NCI-H345 (cell line): ENCODE results near the gene RWDD2A.

Source experiments
- DNase-seq: peaks from one replicate; lab custom pipeline; 2025; lab: John Stamatoyannopoulos, UW

Gene RWDD2A

GRCh38 chr6:83199173-83199862 is 6.2 kb downstream of the RWDD2A start:
- DNase-seq = no peak

- no peak for DNase-seq
Observed at GRCh38 chr6:83199863-83200225, 6.7 kb downstream of the RWDD2A start.

GRCh38 chr6:83202031-83202430 is 8.9 kb downstream of the RWDD2A start:
- no peak for DNase-seq

GRCh38 chr6:83215131-83216047 is 22.2 kb downstream of the RWDD2A start:
- peak; percentile 79 for DNase-seq

- DNase-seq = no peak
Observed at GRCh38 chr6:83216806-83217205, 23.6 kb downstream of the RWDD2A start.

- no peak for DNase-seq
Observed at GRCh38 chr6:83218646-83219045, 25.5 kb downstream of the RWDD2A start.

- DNase-seq = no peak
Observed at GRCh38 chr6:83220121-83220520, 27.0 kb downstream of the RWDD2A start.

GRCh38 chr6:83221276-83221675 is 28.1 kb downstream of the RWDD2A start:
- no peak for DNase-seq

- DNase-seq = peak; percentile 37
Observed at GRCh38 chr6:83221889-83222479, 28.8 kb downstream of the RWDD2A start.

GRCh38 chr6:83226517-83226916 is 33.4 kb downstream of the RWDD2A start:
- DNase-seq = no peak

- no peak for DNase-seq
Observed at GRCh38 chr6:83231146-83231545, 38.0 kb downstream of the RWDD2A start.

- DNase-seq = no peak
Observed at GRCh38 chr6:83247471-83247870, 54.3 kb downstream of the RWDD2A start.
